WTC11 (cell line): Measurements from ENCODE around the gene RYR1. TPM values are rescaled to one million over a fixed set of nuclear protein-coding genes. Genes with fewer than 3 reads are reported as not detected.

Experiments
- ATAC-seq: fragments of 200-7000 bp; cut with Tn5 transposase; 2 replicates; pipeline ENCODE4 v1.10.0; 2021; ENCODE audit warnings: mild to moderate bottlenecking, moderate library complexity
- CTCF ChIA-PET: fragments of 300-600 bp; sonication (Branson Sonifier 250); formaldehyde crosslinking; loops from one replicate; lab custom pipeline; 2021; ENCODE audit warnings: antibody characterized with exemption; lab: Charles Lee
- POLR2A ChIA-PET: fragments of 350-600 bp; sonication (Branson Sonifier 250); formaldehyde crosslinking; loops from one replicate; lab custom pipeline; 2021; ENCODE audit warnings: antibody characterized with exemption; lab: Charles Lee
- DNase-seq: peaks from one replicate; pipeline ENCODE4 v3.0.0; 2021; ENCODE audit warnings: low spot score
- H3K27ac Mint-ChIP-seq: 2 replicates; pipeline ENCODE4 v1.8.0; 2021; ENCODE audit warnings: mixed read lengths
- H3K27me3 Mint-ChIP-seq: 2 replicates; pipeline ENCODE4 v1.8.0; 2021; ENCODE audit warnings: low read depth, mild to moderate bottlenecking, moderate library complexity, mixed read lengths
- H3K36me3 Mint-ChIP-seq: 2 replicates; pipeline ENCODE4 v1.8.0; 2021; ENCODE audit warnings: mixed read lengths
- H3K4me1 Mint-ChIP-seq: 2 replicates; pipeline ENCODE4 v1.8.0; 2022; ENCODE audit warnings: mixed read lengths
- H3K4me3 Mint-ChIP-seq: 2 replicates; pipeline ENCODE4 v1.8.0; 2021; ENCODE audit warnings: mild to moderate bottlenecking, moderate library complexity, mixed read lengths
- H3K9me3 Mint-ChIP-seq: 2 replicates; pipeline ENCODE4 v1.8.0; 2021; ENCODE audit warnings: mixed read lengths
- E2F1 ChIP-seq: sonication (generic); formaldehyde crosslinking; IDR thresholded peaks from 2 replicates; pipeline ENCODE4 v1.8.0; 2022; ENCODE audit warnings: mild to moderate bottlenecking, missing genetic modification reagents
- E2F4 ChIP-seq: sonication (generic); formaldehyde crosslinking; IDR thresholded peaks from 2 replicates; pipeline ENCODE4 v1.8.1; 2022; ENCODE audit warnings: low read depth, mild to moderate bottlenecking, moderate library complexity, missing genetic modification reagents, borderline replicate concordance
- ELF4 ChIP-seq: sonication (generic); formaldehyde crosslinking; IDR thresholded peaks from 2 replicates; pipeline ENCODE4 v1.8.1; 2022; ENCODE audit warnings: low read depth, mild to moderate bottlenecking, moderate library complexity, missing genetic modification reagents
- JAZF1 ChIP-seq: fragments of 250-450 bp; sonication (Bioruptor Pico); IDR thresholded peaks from 2 replicates; pipeline ENCODE4 v1.9.0; 2021; ENCODE audit warnings: moderate library complexity, mild to moderate bottlenecking, inconsistent platforms
- PRRX2 ChIP-seq: fragments of 250-450 bp; sonication (Bioruptor Pico); IDR thresholded peaks from 2 replicates; pipeline ENCODE4 v1.8.0; 2021; ENCODE audit warnings: mild to moderate bottlenecking
- TEAD1 ChIP-seq: sonication (generic); formaldehyde crosslinking; IDR thresholded peaks from 2 replicates; pipeline ENCODE4 v1.8.0; 2022; ENCODE audit warnings: mild to moderate bottlenecking, missing genetic modification reagents
- ZNF232 ChIP-seq: sonication (generic); formaldehyde crosslinking; IDR thresholded peaks from 2 replicates; pipeline ENCODE4 v1.8.0; 2022; ENCODE audit warnings: mild to moderate bottlenecking, missing genetic modification reagents
- ZNF263 ChIP-seq: sonication (generic); formaldehyde crosslinking; IDR thresholded peaks from 2 replicates; pipeline ENCODE4 v1.8.1; 2022; ENCODE audit warnings: low read depth, mild to moderate bottlenecking, moderate library complexity, missing genetic modification reagents
- total RNA-seq: library from RNA; stranded (reverse); gene quantifications from 3 replicates; pipeline ENCODE4 v1.2.3, GENCODE V29; 2021
- TF ChIP-seq, protein P1 (sequence below): sonication (generic); formaldehyde crosslinking; IDR thresholded peaks from 2 replicates; pipeline ENCODE4 v1.8.0; 2022; ENCODE audit warnings: mild to moderate bottlenecking, missing genetic modification reagents
- TF ChIP-seq, protein P2 (sequence below): sonication (generic); formaldehyde crosslinking; IDR thresholded peaks from 2 replicates; pipeline ENCODE4 v1.8.0; 2022; ENCODE audit warnings: missing genetic modification reagents
- TF ChIP-seq, protein P3 (sequence below): sonication (generic); formaldehyde crosslinking; IDR thresholded peaks from 2 replicates; pipeline ENCODE4 v1.8.1; 2023; ENCODE audit warnings: mild to moderate bottlenecking, missing genetic modification reagents, borderline replicate concordance
- TF ChIP-seq, protein P4 (sequence below): sonication (generic); formaldehyde crosslinking; IDR thresholded peaks from 2 replicates; pipeline ENCODE4 v1.8.1; 2023; ENCODE audit warnings: mild to moderate bottlenecking, missing genetic modification reagents
- TF ChIP-seq, protein P5 (sequence below): sonication (generic); formaldehyde crosslinking; IDR thresholded peaks from 2 replicates; pipeline ENCODE4 v1.8.0; 2022; ENCODE audit warnings: mild to moderate bottlenecking, missing genetic modification reagents
- TF ChIP-seq, protein P6 (sequence below): sonication (generic); formaldehyde crosslinking; IDR thresholded peaks from 2 replicates; pipeline ENCODE4 v1.8.1; 2022; ENCODE audit warnings: mild to moderate bottlenecking, missing genetic modification reagents, moderate library complexity, borderline replicate concordance

The RYR1 gene
- total RNA-seq, 1 experiment from 2014 or later: 24.2 TPM

DNA sequence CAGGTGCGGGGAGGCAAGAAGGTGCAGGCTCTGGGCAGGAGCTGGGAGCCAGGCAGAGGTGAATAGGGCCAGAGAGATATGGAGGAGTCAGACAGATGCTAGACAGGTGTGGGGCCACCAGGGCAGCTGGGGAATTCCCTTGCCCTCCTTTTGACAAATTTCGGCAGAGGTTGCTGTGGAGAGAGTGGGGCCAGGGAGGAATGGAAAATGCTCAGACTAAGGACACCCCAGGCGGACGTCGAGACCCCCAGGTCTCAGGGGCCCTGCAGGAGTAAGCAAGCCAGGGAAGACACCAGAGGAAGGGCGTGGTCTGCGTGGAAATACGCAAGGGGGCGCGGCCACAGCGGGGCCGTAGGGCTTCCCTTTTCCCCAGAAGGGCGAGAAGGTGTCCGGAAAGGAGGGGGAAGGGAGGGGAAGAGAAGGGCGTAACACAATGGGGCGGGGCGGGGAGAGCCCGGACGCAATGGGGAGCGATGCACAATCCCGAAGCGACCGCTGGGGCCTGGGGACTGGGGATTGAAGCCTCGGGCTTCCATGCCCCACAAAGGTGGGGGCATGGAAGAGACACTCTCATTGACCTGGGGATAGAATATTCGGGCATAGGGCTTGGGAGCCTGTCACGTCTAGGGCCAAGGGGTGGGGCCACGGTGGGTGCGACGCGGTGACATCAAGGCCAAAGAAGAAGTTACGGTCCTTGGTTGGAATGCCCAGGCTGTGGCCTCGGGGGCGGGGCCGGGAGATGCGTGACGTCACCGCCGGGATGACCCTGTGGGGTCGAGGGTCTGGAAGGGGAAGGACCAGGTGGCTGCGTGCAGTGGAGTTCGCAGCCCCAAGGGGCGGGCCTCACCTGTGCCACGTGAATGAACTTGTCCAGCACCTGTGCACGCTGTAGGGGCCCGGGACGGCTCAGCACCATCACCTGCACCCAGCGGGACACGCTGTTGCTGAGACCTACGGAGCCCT is 15.7 kb upstream of the RYR1 start (continued):
- TF ChIP-seq, protein P1, sequence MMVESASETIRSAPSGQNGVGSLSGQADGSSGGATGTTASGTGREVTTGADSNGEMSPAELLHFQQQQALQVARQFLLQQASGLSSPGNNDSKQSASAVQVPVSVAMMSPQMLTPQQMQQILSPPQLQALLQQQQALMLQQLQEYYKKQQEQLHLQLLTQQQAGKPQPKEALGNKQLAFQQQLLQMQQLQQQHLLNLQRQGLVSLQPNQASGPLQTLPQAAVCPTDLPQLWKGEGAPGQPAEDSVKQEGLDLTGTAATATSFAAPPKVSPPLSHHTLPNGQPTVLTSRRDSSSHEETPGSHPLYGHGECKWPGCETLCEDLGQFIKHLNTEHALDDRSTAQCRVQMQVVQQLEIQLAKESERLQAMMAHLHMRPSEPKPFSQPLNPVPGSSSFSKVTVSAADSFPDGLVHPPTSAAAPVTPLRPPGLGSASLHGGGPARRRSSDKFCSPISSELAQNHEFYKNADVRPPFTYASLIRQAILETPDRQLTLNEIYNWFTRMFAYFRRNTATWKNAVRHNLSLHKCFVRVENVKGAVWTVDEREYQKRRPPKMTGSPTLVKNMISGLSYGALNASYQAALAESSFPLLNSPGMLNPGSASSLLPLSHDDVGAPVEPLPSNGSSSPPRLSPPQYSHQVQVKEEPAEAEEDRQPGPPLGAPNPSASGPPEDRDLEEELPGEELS: peak; percentile 64; the same call in 1 of the 2 replicates
- TF ChIP-seq, protein P2, sequence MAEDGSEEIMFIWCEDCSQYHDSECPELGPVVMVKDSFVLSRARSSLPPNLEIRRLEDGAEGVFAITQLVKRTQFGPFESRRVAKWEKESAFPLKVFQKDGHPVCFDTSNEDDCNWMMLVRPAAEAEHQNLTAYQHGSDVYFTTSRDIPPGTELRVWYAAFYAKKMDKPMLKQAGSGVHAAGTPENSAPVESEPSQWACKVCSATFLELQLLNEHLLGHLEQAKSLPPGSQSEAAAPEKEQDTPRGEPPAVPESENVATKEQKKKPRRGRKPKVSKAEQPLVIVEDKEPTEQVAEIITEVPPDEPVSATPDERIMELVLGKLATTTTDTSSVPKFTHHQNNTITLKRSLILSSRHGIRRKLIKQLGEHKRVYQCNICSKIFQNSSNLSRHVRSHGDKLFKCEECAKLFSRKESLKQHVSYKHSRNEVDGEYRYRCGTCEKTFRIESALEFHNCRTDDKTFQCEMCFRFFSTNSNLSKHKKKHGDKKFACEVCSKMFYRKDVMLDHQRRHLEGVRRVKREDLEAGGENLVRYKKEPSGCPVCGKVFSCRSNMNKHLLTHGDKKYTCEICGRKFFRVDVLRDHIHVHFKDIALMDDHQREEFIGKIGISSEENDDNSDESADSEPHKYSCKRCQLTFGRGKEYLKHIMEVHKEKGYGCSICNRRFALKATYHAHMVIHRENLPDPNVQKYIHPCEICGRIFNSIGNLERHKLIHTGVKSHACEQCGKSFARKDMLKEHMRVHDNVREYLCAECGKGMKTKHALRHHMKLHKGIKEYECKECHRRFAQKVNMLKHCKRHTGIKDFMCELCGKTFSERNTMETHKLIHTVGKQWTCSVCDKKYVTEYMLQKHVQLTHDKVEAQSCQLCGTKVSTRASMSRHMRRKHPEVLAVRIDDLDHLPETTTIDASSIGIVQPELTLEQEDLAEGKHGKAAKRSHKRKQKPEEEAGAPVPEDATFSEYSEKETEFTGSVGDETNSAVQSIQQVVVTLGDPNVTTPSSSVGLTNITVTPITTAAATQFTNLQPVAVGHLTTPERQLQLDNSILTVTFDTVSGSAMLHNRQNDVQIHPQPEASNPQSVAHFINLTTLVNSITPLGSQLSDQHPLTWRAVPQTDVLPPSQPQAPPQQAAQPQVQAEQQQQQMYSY (CRISPR knock-in tag): no peak
- 0 out of 2 replicates have a peak, but pooled peaks have one; percentile 15 for TF ChIP-seq ZNF232
- TF ChIP-seq, protein P3, sequence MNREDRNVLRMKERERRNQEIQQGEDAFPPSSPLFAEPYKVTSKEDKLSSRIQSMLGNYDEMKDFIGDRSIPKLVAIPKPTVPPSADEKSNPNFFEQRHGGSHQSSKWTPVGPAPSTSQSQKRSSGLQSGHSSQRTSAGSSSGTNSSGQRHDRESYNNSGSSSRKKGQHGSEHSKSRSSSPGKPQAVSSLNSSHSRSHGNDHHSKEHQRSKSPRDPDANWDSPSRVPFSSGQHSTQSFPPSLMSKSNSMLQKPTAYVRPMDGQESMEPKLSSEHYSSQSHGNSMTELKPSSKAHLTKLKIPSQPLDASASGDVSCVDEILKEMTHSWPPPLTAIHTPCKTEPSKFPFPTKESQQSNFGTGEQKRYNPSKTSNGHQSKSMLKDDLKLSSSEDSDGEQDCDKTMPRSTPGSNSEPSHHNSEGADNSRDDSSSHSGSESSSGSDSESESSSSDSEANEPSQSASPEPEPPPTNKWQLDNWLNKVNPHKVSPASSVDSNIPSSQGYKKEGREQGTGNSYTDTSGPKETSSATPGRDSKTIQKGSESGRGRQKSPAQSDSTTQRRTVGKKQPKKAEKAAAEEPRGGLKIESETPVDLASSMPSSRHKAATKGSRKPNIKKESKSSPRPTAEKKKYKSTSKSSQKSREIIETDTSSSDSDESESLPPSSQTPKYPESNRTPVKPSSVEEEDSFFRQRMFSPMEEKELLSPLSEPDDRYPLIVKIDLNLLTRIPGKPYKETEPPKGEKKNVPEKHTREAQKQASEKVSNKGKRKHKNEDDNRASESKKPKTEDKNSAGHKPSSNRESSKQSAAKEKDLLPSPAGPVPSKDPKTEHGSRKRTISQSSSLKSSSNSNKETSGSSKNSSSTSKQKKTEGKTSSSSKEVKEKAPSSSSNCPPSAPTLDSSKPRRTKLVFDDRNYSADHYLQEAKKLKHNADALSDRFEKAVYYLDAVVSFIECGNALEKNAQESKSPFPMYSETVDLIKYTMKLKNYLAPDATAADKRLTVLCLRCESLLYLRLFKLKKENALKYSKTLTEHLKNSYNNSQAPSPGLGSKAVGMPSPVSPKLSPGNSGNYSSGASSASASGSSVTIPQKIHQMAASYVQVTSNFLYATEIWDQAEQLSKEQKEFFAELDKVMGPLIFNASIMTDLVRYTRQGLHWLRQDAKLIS: no peak

- Mint-ChIP-seq H3K36me3 (no peaks in the 10 kb centered on the region), H3K27ac (no peak overlapping the region), H3K27me3 (peaks cover 21% of the 10 kb centered on the region), H3K4me1 (peaks cover 16% of the 10 kb centered on the region), H3K9me3 (no peaks in the 10 kb centered on the region), H3K4me3 (no peak overlapping the region)
- ATAC-seq: no peak
- ChIA-PET POLR2A (no interaction called here), CTCF (interaction anchor here (1.9 to 7.7 kb wide), 2 partner anchors 14 to 18 kb away, joined by 8 to 55 read pairs; partner anchors contain the start of gene FAM98C)
- no peak for DNase-seq
- TF ChIP-seq ELF4 (no peak), E2F1 (no peak), JAZF1 (CRISPR knock-in tag) (no peak), PRRX2 (CRISPR knock-in tag) (no peak), ZNF263 (CRISPR knock-in tag) (no peak), TEAD1 (no peak), E2F4 (CRISPR knock-in tag) (no peak)
- TF ChIP-seq, protein P4, sequence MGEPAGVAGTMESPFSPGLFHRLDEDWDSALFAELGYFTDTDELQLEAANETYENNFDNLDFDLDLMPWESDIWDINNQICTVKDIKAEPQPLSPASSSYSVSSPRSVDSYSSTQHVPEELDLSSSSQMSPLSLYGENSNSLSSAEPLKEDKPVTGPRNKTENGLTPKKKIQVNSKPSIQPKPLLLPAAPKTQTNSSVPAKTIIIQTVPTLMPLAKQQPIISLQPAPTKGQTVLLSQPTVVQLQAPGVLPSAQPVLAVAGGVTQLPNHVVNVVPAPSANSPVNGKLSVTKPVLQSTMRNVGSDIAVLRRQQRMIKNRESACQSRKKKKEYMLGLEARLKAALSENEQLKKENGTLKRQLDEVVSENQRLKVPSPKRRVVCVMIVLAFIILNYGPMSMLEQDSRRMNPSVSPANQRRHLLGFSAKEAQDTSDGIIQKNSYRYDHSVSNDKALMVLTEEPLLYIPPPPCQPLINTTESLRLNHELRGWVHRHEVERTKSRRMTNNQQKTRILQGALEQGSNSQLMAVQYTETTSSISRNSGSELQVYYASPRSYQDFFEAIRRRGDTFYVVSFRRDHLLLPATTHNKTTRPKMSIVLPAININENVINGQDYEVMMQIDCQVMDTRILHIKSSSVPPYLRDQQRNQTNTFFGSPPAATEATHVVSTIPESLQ (CRISPR knock-in tag): no peak
- TF ChIP-seq, protein P5, sequence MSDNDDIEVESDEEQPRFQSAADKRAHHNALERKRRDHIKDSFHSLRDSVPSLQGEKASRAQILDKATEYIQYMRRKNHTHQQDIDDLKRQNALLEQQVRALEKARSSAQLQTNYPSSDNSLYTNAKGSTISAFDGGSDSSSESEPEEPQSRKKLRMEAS (CRISPR knock-in tag): no peak
- TF ChIP-seq, protein P6, sequence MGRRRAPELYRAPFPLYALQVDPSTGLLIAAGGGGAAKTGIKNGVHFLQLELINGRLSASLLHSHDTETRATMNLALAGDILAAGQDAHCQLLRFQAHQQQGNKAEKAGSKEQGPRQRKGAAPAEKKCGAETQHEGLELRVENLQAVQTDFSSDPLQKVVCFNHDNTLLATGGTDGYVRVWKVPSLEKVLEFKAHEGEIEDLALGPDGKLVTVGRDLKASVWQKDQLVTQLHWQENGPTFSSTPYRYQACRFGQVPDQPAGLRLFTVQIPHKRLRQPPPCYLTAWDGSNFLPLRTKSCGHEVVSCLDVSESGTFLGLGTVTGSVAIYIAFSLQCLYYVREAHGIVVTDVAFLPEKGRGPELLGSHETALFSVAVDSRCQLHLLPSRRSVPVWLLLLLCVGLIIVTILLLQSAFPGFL (CRISPR knock-in tag): no peak
These were observed 12.6 kb upstream of the RYR1 start for GRCh38 chr19:38420935-38421334.
